ENCODE data around the gene TH.

Gene TH

DNA sequence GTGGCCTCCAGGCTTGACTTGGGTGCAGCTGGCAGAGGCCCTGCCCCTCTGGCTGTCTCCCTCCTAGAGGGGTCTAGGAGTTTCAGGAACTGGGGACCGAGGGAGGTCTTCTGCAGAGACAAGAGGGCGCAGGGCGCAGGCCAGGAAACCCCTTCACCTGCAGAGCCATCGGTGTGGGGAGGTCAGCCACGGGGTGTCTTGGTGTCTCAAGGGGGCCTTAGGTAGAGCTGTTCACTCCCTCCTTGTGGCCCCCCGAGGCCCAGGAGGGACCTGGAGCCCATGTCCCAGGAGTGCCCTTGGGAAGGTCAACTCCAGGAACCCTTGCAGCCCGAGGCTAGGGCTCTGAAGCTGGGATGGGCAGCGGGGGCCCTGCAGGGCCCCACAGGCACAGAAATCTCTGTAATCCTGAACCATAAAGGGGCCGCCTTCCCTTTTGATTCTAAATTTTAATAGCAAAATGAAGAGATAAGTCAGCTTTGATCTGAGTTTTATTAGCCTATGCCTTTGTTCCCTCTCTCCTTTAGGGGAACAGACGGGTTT, 31.4 kb upstream of the TH start:
- no peaks in the 10 kb centered on the region for H3K4me1 ChIP-seq
- H2AFZ ChIP-seq = no peak overlapping the region
- H3K4me2 ChIP-seq (ENCODE audit: low read length) = no peak overlapping the region
- H3K9me3 ChIP-seq (ENCODE audit: control insufficient read depth, low read length) = no peaks in the 10 kb centered on the region
- no peaks in the 10 kb centered on the region for H3K79me2 ChIP-seq
- no peak overlapping the region for H3K27ac ChIP-seq
- H3K9ac ChIP-seq = no peak overlapping the region
- no peak overlapping the region for H3K4me3 ChIP-seq (ENCODE audit: low read depth, low read length)
- TF ChIP-seq, protein P1, sequence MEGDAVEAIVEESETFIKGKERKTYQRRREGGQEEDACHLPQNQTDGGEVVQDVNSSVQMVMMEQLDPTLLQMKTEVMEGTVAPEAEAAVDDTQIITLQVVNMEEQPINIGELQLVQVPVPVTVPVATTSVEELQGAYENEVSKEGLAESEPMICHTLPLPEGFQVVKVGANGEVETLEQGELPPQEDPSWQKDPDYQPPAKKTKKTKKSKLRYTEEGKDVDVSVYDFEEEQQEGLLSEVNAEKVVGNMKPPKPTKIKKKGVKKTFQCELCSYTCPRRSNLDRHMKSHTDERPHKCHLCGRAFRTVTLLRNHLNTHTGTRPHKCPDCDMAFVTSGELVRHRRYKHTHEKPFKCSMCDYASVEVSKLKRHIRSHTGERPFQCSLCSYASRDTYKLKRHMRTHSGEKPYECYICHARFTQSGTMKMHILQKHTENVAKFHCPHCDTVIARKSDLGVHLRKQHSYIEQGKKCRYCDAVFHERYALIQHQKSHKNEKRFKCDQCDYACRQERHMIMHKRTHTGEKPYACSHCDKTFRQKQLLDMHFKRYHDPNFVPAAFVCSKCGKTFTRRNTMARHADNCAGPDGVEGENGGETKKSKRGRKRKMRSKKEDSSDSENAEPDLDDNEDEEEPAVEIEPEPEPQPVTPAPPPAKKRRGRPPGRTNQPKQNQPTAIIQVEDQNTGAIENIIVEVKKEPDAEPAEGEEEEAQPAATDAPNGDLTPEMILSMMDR (IDR thresholded peaks at IDR 0.05) = no peak
- no peaks in the 10 kb centered on the region for H3K36me3 ChIP-seq (ENCODE audit: control insufficient read depth, insufficient read depth, low read length)
- H3K27me3 ChIP-seq (ENCODE audit: control insufficient read depth, insufficient read depth, low read length) = no peaks in the 10 kb centered on the region

DNA sequence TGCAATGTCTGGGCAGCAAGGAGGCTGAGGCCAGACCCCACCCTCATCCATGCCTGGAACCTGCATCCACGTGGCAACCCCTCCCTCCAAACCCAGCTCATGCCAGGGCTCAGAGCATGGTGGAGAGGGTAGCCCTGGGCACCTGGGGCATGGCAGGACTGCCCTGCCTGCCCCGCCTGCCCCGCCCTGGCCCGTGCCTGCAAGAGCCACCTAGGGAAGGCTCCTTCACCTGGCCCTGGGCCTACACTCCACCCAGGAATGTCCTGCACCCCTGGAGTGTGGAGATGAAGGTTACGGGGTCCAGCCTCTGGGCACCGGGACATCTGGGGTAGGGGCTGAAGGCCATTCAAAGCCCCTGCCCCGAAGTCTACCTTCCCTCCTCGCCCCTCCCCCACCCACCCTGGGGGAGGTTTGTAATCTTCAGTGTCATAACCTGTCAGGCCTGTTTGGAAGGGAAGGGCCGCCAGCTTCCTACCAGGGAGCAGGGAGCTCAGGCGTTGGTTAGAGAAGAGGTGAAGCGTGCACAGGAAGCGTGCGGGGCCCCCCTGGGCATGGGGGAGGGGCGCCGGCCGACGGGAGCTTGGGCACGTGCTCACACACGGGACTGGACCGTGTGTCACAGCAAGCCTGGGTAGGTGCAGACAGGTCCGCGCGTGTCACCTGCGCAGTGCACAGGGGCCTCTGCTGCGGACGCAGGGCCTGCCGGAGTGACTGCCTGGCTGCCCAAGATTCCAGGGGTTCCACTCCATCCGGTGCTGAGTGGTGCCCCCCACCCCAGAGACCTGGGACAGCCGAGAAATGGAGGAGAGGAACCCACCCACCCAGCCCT, 30.7 kb upstream of the TH start:
- H3K4me2 ChIP-seq (ENCODE audit: low read length) = no peak overlapping the region
- H3K9ac ChIP-seq = no peak overlapping the region
- H3K9me3 ChIP-seq (ENCODE audit: control insufficient read depth, low read length) = no peaks in the 10 kb centered on the region
- no peaks in the 10 kb centered on the region for H3K36me3 ChIP-seq (ENCODE audit: control insufficient read depth, insufficient read depth, low read length)
- H3K4me3 ChIP-seq (ENCODE audit: low read depth, low read length) = no peak overlapping the region
- H3K4me1 ChIP-seq = no peaks in the 10 kb centered on the region
- H2AFZ ChIP-seq = peak overlapping the region; percentile 53
- peak overlapping the region; percentile 30 for H3K27ac ChIP-seq
- H3K27me3 ChIP-seq (ENCODE audit: control insufficient read depth, insufficient read depth, low read length) = no peaks in the 10 kb centered on the region
- no peaks in the 10 kb centered on the region for H3K79me2 ChIP-seq
- TF ChIP-seq, protein P1 (IDR thresholded peaks at IDR 0.05) = no peak

DNA sequence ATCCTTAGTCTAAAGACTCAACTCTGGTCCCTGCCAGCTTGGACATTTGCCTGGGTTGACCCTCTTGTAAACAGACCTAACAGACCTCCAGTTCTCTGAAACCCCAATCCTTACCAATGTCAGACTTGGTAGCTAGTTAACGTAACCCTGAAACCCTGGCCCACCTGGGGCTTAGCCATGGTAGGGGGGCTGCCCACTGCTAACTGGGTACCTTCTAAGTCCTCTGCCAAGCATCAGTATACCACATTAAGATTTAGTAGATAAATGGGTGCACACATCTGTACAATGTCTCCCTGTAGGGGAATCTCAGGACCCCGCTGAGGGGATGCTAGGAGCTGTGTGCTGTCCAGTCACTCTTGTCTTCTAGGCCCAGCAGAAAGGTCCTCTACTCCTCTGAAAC, 29.9 kb upstream of the TH start:
- no peaks in the 10 kb centered on the region for H3K79me2 ChIP-seq
- no peak overlapping the region for H2AFZ ChIP-seq
- TF ChIP-seq, protein P1 (IDR thresholded peaks at IDR 0.05) = no peak
- H3K36me3 ChIP-seq (ENCODE audit: control insufficient read depth, insufficient read depth, low read length) = no peaks in the 10 kb centered on the region
- no peak overlapping the region for H3K4me3 ChIP-seq (ENCODE audit: low read depth, low read length)
- no peaks in the 10 kb centered on the region for H3K9me3 ChIP-seq (ENCODE audit: control insufficient read depth, low read length)
- no peaks in the 10 kb centered on the region for H3K4me1 ChIP-seq
- H3K27me3 ChIP-seq (ENCODE audit: control insufficient read depth, insufficient read depth, low read length) = no peaks in the 10 kb centered on the region
- H3K27ac ChIP-seq = no peak overlapping the region
- no peak overlapping the region for H3K9ac ChIP-seq
- no peak overlapping the region for H3K4me2 ChIP-seq (ENCODE audit: low read length)

DNA sequence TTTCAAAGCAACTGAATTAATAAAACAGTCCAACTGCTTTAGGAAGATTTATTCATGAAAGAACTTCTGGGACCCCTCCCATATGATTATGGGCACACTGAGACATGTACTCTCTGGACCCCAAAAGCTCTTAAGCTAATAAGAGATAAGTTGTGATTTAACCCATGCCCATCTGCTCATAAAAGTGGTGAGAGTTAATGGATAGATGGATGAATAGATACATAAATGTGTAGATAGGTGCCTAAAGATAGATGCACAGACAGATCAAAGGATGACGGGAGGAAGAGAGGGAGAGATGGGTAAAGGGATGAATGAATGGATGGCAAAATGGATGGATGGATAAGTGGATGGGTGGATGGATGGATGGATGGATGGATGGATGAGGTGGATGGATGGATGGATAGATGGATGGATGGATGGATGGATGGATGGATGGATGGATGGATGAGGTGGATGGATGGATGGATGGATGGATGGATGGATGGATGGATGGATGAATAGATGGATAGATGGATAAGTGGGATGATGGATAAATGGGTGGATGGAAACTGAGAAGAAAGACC, 29.4 kb upstream of the TH start:
- H3K27me3 ChIP-seq (ENCODE audit: control insufficient read depth, insufficient read depth, low read length) = no peaks in the 10 kb centered on the region
- H3K9me3 ChIP-seq (ENCODE audit: control insufficient read depth, low read length) = no peaks in the 10 kb centered on the region
- H2AFZ ChIP-seq = no peak overlapping the region
- H3K9ac ChIP-seq = no peak overlapping the region
- H3K4me1 ChIP-seq = no peaks in the 10 kb centered on the region
- H3K27ac ChIP-seq = no peak overlapping the region
- no peaks in the 10 kb centered on the region for H3K36me3 ChIP-seq (ENCODE audit: control insufficient read depth, insufficient read depth, low read length)
- no peaks in the 10 kb centered on the region for H3K79me2 ChIP-seq
- TF ChIP-seq, protein P1 (IDR thresholded peaks at IDR 0.05) = no peak
- H3K4me3 ChIP-seq (ENCODE audit: low read depth, low read length) = no peak overlapping the region
- H3K4me2 ChIP-seq (ENCODE audit: low read length) = no peak overlapping the region
